PC-9 (cell line): Measurements from ENCODE around the gene TIGD6.

ENCODE experiments used
- CTCF ChIP-seq: fragments of 200-600 bp; sonication (generic); conservative IDR thresholded peaks from 2 replicates; pipeline ENCODE4 v1.6.1; 2017; ENCODE audit warnings: mixed run types, antibody characterized with exemption, mild to moderate bottlenecking, moderate library complexity
- EZH2 ChIP-seq: fragments of 200-600 bp; sonication (generic); IDR thresholded peaks from 2 replicates; pipeline ENCODE4 v1.8.0; 2017; ENCODE audit warnings: antibody characterized with exemption, low read depth

- TF ChIP-seq CTCF, result no peak
- no peak for TF ChIP-seq EZH2
Observed at GRCh38 chr5:149988126-149988525, 12.3 kb downstream of the TIGD6 start.
